GM08714 (cell line): ENCODE measurements around the gene SARDH.
"Not testable (repeated sequence)": the region's sequence is repeated elsewhere in the genome, so short reads cannot be mapped to it uniquely, and the experiment has no call there.

Experiments used
- H3K4me3 ChIP-seq: fragments of 200-500 bp; sonication (Bioruptor generic); 2 replicates; pipeline ENCODE4 v1.5.1; 2014; ENCODE audit warnings: mild to moderate bottlenecking, low read length, inconsistent platforms
- ZNF274 ChIP-seq: IDR thresholded peaks from 2 replicates; pipeline ENCODE4 v1.6.1; 2012; ENCODE audit warnings: mild to moderate bottlenecking, low read depth, low read length

The SARDH gene

DNA sequence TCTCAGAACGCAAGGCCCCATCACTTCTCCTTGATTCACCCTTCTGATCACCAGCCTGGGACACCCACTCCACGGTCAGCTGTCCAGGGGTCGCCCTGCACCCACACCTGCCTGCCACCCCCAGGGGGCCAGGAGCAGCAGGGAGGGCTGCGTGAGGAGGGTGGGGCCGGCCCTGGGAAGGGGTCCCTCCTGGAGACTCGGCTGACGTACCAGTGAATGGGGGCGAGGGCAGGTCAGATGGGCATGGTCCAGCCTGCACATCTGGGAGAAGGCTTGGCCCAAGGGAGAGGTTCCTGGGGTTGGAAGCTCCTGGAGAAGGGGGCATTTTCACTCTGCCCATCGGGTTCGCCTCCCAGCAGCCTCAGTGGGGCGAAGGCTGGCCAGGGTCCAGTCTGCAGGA, 21.8 kb upstream of the SARDH start:
- no peak overlapping the region for H3K4me3 ChIP-seq
- TF ChIP-seq ZNF274, result no peak

DNA sequence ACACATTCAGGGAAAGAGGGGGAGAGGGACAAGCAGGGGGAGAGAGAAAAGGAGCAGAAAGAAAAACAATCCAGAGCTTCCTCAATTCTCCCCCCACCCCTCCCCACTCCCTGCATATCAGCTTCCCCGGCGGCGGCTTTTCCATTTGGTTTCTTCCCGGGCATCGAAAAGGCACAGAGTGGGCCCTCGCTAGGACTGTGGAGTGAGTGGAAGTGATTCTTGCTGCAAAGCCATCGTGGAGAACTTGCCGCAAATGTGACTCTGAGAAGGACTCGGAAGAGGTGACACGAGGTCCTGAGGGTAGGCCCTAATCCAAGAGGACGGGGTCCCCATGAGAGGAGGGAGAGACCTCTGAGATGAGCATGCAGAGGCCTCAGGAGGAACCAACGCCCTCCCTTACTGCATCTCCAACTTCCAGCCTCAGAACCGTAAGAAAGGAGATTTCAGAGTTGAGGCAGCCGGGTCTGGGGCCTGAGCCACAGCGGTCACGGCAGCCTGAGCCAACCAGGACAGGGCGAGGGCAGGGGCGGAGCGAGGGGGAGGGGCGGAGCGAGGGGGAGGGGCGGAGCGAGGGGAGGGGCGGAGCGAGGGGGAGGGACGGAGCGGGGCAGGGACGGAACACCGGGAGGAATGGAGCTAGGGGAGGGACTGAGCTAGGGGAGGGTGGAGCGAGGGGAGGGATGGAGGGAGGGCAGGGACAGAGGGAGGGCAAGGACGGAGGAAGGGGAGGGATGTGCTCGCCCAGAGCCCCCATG, 21.2 kb upstream of the SARDH start:
- no peak for TF ChIP-seq ZNF274
- no peak overlapping the region for H3K4me3 ChIP-seq

DNA sequence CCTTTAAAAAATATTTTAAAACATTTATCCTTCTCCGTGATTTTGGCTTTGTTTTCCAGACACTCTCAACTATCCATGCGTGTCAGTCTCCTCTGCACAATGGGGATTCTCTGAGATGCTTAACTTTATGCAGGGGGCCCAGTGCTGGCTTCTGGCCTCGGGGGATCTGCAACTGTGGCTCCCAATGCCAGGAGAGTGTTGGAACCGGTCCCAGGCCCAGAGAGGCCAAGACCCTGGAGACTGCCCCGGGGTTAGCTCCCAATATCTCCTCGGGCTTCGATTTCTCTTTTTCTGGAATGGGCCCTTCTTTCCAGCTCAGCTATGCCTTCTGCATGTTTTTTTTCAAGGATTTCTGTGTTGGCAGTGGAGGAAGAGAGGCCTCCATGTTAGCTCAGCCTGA, 20.1 kb upstream of the SARDH start:
- TF ChIP-seq ZNF274, result no peak
- H3K4me3 ChIP-seq, result no peak overlapping the region

DNA sequence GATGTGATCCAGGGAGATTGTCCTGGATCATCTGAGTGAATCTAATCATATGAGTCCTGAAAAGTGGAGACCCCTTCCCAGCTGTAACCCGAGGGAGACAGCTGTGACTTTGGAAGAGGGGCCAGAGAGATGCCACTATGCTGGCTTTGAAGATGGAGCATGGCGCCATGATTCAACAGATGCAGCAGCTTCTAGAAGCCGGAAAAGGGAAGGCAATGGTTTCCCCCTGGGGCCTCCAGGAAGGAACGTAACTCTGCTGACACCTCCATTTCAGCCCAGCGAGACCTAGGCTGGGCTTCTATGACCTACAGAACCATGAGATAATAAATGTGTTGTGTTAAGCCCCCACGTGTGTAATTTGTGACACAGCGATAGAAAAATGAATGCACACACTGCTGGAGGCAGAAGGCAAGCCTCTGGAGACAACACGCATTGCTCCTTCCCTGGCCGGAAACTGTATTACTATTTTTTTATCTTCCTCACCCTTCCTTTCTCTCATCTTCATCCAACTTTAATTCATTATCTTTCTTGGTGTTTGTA, 16.6 kb upstream of the SARDH start:
- H3K4me3 ChIP-seq, result no peak overlapping the region
- TF ChIP-seq ZNF274, result no peak

DNA sequence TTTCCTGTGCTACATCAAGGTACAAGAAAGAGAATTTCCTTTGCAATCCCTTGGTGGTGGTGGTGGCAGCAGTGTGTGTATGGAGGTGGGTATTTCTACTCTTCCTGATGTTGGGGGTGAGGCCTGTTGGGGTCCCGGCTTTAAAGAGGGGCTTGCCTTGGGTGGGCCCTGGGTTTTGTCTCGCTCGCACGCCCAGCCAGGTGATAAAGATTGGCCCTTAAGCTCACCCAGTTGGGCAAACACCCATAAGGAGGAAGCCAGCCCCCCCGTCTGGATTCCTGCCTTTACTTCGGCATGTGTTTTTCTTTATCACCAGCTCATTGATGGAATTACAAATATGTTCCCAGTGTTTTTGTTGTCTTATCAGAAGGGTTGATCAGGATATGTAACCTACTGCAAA, 16.0 kb upstream of the SARDH start:
- no peak overlapping the region for H3K4me3 ChIP-seq
- TF ChIP-seq ZNF274, result no peak

DNA sequence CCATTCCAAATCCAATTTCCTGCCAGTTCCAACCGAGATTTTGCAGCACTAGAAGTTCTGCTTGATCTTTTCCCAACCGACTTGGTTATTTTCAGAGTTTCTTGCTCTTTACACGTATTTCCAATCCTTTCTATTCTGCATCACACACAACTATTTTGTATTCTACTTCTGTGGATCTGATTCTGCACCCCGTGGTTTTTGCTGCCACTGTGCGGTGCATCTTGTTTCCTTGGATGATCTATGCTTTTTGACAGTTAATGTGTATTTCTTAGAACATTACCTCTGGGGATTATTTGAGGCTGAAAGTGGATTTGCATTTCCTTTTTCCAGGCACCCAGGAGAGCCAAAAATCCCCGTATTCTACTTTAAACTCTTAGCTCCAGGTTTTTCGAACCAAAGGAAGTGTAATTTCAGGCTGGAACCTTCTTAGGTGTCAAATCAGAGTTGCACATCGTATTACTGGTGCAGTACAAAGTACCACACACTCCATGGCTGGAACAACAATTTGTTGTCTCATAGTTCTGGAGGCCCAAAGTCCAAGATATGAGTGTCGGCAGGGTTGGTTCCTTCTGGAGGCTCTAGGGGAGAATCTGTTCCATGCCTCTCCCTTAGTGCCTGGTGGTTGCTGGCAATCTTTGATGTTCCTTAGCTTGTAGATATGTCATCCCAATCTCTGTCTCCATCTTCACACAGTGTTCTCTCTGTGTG, 14.7 kb upstream of the SARDH start:
- TF ChIP-seq ZNF274, result no peak
- no peak overlapping the region for H3K4me3 ChIP-seq

DNA sequence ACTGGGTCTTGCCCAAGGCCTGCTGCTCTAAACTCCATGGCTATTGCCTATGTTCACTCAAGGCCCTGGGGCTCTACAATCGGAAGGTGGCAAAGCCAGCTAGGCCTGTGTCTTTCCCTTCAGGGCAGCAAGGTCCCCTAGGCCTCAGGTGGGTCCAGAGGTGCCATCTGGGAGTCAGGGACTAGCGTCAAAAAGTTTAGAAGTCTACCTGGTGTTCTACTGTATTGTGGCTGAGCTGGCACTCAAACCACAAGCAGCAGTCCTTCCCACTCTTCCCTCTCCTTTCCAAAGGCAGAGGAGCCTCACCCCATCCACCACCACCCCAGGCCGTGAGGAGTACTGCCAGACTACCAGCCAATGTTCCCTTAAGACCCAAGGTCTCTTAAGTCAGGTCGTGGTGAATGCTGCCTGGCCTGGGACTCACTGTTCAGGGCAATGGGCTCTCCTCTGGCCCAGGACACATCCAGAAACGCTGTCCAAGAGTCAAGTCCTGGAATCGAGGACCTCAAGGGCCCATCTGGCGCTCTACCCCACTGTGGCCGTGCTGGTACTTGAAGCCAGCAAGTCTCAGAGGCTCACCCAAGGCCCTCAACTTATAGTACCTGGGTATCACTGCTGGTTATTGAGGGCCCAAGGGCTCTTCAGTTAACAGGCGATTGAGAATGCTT, 13.0 kb upstream of the SARDH start:
- no peak for TF ChIP-seq ZNF274

DNA sequence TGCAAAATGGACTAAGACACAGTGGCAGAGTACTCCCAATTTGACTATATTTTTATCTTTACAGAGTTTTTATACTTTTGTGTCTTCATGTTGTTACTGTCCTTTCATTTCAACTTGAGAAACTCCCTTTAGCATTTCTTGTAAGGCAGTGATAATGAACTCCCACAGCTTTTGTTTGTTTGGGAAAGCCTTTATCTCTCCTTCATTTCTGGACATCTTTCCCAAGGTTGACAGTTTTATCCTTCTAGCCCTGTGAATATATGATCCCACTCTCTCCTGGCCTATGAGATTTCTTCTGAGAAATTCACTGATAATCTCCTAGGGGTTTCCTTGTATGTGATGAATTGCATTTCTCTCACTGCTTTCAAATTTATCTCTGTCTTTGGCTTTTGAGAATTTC, 9.2 kb upstream of the SARDH start:
- TF ChIP-seq ZNF274, result no peak
- H3K4me3 ChIP-seq, result no peak overlapping the region

More for the DNA sequence above, 13.0 kb upstream of the SARDH start:
- no peak overlapping the region for H3K4me3 ChIP-seq

DNA sequence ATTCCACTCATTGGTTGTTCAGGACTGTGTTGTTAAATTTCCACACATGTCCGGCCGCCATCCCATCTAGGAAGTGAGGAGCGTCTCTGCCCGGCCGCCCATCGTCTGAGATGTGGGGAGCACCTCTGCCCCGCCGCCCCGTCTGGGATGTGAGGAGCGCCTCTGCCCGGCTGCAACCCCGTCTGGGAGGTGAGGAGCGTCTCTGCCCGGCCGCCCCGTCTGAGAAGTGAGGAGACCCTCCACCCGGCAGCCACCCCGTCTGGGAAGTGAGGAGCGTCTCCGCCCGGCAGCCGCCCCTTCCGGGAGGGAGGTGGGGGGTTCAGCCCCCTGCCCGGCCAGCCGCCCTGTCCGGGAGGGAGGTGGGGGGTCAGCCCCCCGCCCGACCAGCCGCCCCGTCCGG, 6.4 kb upstream of the SARDH start:
- H3K4me3 ChIP-seq, result not testable (repeated sequence)

DNA sequence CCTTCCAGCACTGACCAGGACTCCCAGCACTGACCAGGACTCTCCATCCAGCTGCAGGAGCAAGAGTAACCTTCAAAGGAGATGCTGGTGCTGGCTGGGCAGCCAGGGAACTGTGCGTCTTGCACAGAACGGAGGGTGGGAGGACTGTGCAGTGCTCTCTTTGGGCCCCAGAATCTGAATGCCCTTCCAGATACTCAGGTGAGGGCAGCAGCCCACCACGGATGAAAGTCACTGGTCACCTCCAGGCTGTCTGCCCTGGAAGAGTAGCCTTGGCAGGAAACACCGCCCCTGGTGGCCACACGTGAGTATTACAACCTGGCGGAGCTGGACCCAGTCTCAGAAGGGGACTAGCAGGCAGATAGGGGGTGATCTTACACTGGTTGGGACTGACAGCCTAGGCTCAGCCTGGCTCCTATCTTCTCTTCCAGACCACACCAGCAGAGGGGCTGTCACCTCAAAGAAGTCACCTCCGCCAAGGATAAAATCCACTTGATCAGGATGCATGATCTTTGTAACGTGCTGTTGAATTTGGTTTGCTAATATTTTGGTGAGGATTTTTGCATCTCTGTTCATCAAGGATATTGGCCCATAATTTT, 4.8 kb upstream of the SARDH start:
- H3K4me3 ChIP-seq, result no peak overlapping the region
- TF ChIP-seq ZNF274, result no peak

DNA sequence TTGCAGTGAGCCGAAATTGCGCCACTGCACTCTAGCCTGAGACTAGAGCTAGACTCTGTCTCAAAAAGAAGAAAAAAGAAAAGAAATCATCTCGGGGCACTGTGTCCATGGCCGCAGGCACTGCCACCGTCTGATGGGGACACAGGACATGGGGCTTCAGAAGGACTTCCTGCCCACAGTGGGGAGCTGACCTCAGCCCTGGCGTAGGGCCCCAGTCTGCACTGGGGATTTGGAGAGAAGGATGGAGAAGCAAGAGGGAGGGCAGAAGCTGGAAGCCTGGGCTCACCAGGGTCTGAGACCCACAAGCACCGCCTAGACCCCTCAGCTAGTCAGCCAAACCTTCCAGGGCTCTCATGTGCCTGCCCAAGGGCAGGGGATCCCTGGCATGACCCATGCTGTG, 4.1 kb upstream of the SARDH start:
- TF ChIP-seq ZNF274, result no peak
- H3K4me3 ChIP-seq, result no peak overlapping the region

DNA sequence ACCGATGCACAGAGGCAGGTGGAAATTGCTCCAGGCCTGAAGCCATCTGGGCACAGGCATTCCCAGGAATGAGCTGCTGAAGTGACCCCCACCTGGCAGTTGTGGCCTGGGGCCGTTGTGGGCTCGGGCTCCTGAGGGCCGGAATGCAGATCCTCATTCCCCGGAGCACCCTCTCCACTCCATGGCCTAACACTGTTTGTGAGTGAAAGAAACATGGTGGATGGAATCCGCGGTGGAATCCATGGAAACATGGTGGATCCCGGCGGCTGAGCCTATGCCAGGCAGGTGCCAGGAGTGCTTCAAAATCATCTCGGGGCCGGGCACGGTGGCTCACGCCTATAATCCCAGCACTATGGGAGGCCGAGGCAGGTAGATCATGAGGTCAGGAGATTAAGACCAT, 3.6 kb upstream of the SARDH start:
- no peak overlapping the region for H3K4me3 ChIP-seq
- no peak for TF ChIP-seq ZNF274

DNA sequence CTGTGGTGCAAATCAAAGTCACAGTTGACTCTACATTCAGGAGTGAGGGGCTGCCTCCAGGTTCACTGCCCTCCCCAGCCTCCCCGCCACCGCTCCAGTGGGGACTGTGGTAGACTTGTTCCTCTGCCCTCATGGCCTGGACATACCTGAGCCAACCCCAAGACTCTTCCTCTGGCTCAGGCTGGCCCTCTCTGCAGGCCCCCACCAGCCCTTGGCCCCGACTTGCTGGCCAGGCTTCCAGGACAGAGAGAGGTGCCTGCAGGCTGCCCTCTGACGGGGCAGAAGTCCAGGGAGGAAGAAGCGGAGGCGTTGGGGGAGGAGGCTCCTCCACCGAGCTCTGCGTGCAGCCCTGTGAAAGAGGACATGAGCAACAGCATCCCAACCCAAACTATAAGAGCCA, 2.8 kb upstream of the SARDH start:
- no peak for TF ChIP-seq ZNF274
- H3K4me3 ChIP-seq, result no peak overlapping the region
